NCI-H1092 treated with DMSO at 0.1 percent for 48 hours (cell line): Measurements from ENCODE around the gene RASA2.
"Not testable (repeated sequence)": the region's sequence is repeated elsewhere in the genome, so short reads cannot be mapped to it uniquely, and the experiment has no call there.

Source experiments
- DNase-seq: peaks from one replicate; lab custom pipeline; 2025; lab: John Stamatoyannopoulos, UW

The RASA2 gene

DNA sequence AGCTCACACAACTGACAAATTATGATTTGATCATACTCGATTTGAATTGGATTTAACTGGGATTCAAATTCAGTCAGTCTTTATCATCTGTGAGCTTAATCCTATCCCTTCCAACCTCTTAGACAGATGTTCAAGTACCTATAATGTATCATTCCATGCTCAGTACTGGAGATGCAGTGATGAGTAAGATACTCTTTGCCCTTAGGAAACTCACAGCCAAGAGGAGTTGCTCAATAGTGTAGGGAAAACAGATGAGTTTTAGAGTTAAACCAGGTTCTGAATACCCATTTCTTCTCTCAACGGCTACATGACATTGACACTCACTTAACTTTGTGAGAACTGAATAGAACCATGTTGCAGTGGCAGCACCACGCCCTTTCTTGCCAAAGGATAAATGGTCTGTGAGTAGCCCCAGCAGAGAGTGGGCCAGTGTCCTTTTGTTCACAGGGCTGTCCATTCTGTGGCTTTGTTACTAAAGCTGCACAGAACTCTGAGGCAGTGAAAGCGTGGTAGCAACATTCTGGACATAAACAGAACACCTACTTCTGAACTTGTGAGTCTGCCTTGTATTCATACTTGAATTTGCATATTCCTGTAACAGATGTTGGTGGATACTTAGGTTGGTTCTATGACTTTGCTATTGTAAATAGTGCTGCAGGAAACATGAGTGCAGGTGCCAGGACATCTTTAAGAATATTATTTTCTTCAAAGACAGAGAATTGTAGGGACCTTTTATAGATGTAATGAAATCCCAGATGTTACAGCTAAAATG is 91.6 kb downstream of the RASA2 start:
- DNase-seq, result no peak

- DNase-seq, result no peak
These were observed 107.5 kb downstream of the RASA2 start for GRCh38 chr3:141594357-141594756.

GRCh38 chr3:141597931-141598330 is 111.1 kb downstream of the RASA2 start:
- no peak for DNase-seq

DNA sequence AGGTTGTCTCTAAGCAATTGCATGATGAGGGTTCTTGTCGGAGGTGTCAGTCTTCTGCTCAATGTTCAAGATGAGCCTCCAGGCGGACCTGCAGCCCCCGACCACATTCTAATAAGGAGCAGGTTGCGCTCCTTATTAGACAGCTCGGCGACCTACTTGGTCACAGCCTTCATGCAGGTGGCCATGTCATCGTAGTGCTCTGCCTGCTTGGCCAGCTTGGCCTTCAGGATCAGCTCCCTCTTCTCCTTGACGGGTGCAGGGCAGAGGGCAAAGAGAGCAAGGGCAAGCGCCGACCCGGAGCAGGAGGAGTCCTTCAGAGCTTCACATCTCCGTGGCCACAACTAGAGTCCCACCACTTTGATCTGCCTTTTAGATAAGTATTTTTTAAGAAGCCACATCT is 113.5 kb downstream of the RASA2 start:
- no peak for DNase-seq

GRCh38 chr3:141602706-141603105 is 115.9 kb downstream of the RASA2 start:
- DNase-seq, result no peak

GRCh38 chr3:141603473-141604035 is 116.7 kb downstream of the RASA2 start:
- DNase-seq, result no peak

DNA sequence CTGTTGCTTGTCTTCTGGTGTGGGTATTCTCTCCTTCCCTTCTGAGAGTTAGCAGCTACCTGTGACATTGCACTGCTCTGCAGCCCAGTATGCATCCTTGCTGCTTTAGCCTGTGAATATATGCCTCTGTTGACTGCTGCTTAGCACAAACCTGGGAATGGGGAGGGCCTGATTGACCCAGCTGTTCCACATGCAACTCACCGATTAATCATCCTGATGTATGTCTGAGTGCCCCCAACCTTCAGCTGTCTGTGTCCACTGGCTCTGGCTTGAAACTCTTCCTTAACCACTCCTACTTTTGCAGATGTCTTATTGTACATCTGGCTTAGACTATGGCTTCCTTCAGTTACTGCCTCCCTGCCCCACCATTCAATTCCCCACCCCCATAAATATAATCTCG is 119.1 kb downstream of the RASA2 start:
- DNase-seq, result no peak

GRCh38 chr3:141608438-141608837 is 121.6 kb downstream of the RASA2 start:
- DNase-seq, result no peak

- DNase-seq, result no peak
These were observed 124.1 kb downstream of the RASA2 start for GRCh38 chr3:141610939-141611338.

- DNase-seq, result no peak
These were observed 131.5 kb downstream of the RASA2 start for GRCh38 chr3:141618103-141618910.

GRCh38 chr3:141618938-141619337 is 132.1 kb downstream of the RASA2 start:
- DNase-seq, result no peak

GRCh38 chr3:141619450-141619849 is 132.6 kb downstream of the RASA2 start:
- DNase-seq, result no peak

DNA sequence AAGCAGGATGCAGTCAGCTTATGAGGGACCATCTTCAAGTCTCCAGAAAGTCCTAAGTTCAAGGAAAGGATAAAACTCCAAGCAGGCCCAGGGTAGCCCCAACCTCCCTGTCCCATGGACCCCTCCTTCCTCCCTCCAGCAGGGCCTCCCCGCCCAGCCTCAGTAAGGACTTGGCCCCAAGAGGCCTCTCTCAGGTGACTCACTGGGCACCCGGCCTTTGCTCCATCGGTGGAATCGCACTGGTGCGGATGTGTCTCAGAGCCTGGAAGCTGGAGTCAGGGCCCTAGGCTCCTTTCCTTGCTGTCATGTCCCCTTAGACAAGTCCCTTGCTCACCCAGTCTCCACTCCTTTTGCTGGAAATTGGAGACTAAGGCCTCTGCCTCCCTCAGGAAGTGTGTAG is 136.9 kb downstream of the RASA2 start:
- DNase-seq, result no peak

GRCh38 chr3:141625506-141625905 is 138.7 kb downstream of the RASA2 start:
- DNase-seq, result no peak

DNA sequence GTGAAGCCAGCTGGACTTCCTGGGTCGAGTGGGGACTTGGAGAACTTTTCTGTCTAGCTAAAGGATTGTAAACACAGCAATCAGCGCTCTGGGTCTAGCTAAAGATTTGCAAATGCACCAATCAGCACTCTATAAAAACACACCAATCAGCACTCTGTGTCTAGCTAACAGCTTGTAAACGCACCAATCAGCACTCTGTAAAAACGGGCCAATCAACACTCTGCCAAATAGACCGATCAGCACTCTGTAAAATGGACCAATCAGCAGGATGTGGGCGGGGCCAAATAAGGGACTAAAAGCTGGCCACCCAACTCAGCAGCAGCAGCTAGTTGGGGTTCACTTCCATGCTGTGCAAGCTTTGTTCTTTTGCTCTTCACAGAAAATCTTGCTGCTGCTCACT is 141.5 kb downstream of the RASA2 start:
- DNase-seq, result not testable (repeated sequence)

DNA sequence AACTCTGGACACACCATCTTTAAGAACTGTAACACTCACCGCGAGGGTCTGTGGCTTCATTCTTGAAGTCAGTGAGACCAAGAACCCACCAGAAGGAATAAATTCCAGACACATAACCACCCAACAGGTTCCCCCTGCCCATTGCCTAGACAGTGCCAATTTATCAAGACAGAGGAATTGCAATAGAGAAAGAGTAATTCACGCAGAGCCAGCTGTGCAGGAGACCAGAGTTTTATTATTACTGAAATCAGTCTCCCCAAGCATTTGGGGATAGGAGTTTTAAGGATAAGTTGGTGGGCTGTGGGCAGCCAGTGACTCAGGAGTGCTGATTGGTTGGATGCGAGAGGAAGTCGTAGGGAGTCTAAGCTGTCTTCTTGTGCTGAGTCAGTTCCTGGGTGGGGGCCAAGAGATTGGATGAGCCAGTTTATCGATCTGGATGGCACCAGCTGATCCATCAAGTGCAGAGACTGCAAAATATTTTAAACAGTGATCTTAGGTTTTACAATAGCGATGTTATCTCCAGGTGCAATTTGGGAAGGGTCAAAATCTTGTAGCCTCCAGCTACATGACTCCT is 142.1 kb downstream of the RASA2 start:
- DNase-seq, result not testable (repeated sequence)

DNA sequence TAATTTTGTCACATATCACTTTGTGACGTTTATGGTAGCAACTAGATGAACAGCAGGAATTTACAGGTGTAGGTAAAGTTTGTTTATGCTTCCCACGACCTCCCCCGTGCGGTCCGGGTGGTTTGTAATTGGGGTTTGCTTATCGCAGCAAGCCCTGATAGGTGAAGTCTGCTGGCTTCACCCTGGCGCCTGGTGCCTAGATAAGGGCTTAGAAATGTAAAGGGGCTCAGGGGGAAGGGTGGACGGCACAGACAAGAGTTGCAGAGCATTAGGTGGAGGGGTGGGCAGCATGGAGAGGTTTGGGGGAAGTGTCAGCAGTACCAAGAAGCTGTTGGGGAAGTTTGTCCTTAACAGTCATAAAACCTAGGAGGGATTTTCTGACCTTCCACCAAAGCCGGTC is 143.1 kb downstream of the RASA2 start:
- DNase-seq, result no peak

- no peak for DNase-seq
These were observed 146.1 kb downstream of the RASA2 start for GRCh38 chr3:141632779-141633374.

- DNase-seq, result no peak
These were observed 155.4 kb downstream of the RASA2 start for GRCh38 chr3:141642215-141642614.

GRCh38 chr3:141643391-141643790 is 156.6 kb downstream of the RASA2 start:
- DNase-seq, result no peak

GRCh38 chr3:141643796-141644195 is 157.0 kb downstream of the RASA2 start:
- no peak for DNase-seq

GRCh38 chr3:141644931-141645330 is 158.1 kb downstream of the RASA2 start:
- peak; percentile 20 for DNase-seq
